HepG2 (cell line): ENCODE measurements around the gene BSN. TPM values are rescaled to one million over a fixed set of nuclear protein-coding genes. Genes with fewer than 3 reads are reported as not detected.

Experiments
- ATAC-seq: fragments of 200-7000 bp; cut with Tn5 transposase; 3 replicates; pipeline ENCODE4 v1.9.1; 2020; ENCODE audit warnings: mild to moderate bottlenecking, moderate library complexity
- BruUV-seq: library from RNA; stranded (reverse); fragments of 400-500 nt; replicated peaks from 2 replicates; lab custom pipeline; 2021; lab: Mats Ljungman, UMichigan
- CTCF ChIA-PET: fragments of 300-600 bp; formaldehyde crosslinking; extraction: SDS; loops from one replicate; lab custom pipeline; 2021; ENCODE audit warnings: low total read pairs, inconsistent platforms, low intra/inter-chr PET ratio; lab: Yijun Ruan, JAX
- POLR2A ChIA-PET: fragments of 350-600 bp; sonication (Branson Sonifier 250); formaldehyde crosslinking; loops from one replicate; lab custom pipeline; 2020; ENCODE audit warnings: antibody characterized with exemption, inconsistent platforms; lab: Yijun Ruan, JAX
- DNase-seq: peaks from one replicate; pipeline ENCODE4 v3.0.0-alpha.2; 2015; ENCODE audit warnings: low spot score
- FAIRE-seq: peaks from 3 replicates; lab custom pipeline; 2011; peaks lifted over from hg19 to GRCh38; lab: Jason Lieb, UNC
- H2AFZ ChIP-seq: one replicate; pipeline ENCODE4 v1.6.1; 2011; ENCODE audit warnings: low read length, inconsistent platforms
- H3K27ac ChIP-seq: fragments of 300-600 bp; 3 replicates; pipeline ENCODE4 v1.8.0; 2011; ENCODE audit warnings: mixed run types, mild to moderate bottlenecking, mixed read lengths, low read length, inconsistent platforms; ENCODE audit not compliant: insufficient read depth; ENCODE audit errors: extremely low read length
- H3K27me3 ChIP-seq, 2 experiments: fragments of 200-600 bp in 1 of 2; 2 replicates in 1 of 2; 3 replicates in 1 of 2; pipeline versions ENCODE4 v1.6.0 to v1.8.0; 2011; ENCODE audit warnings: low read length in 2 of 2, mild to moderate bottlenecking in 2 of 2, moderate library complexity in 2 of 2, inconsistent platforms in 1 of 2; ENCODE audit not compliant: insufficient read depth in 2 of 2, control insufficient read depth in 1 of 2
- H3K36me3 ChIP-seq, 2 experiments: fragments of 200-600 bp in 1 of 2; replicated peaks in 1 of 2; 2 replicates in 1 of 2; 3 replicates in 1 of 2; pipeline versions ENCODE4 v1.5.1 to v1.8.0; 2011; ENCODE audit warnings: low read length in 2 of 2, inconsistent platforms in 1 of 2; ENCODE audit not compliant: insufficient read depth in 2 of 2, control insufficient read depth in 1 of 2
- H3K4me1 ChIP-seq: 2 replicates; pipeline ENCODE4 v1.5.1; 2012; ENCODE audit warnings: low read length, inconsistent platforms; ENCODE audit not compliant: insufficient read depth
- H3K4me2 ChIP-seq: 2 replicates; pipeline ENCODE4 v1.6.0; 2011; ENCODE audit warnings: low read depth, low read length, inconsistent platforms
- H3K4me3 ChIP-seq, 3 experiments: fragments of 200-600 bp in 1 of 3; sonication (generic), shearing (Covaris generic) in 1 of 3; replicated peaks in 1 of 3; 2 replicates each; pipeline ENCODE4 v1.5.1; 2011 to 2016; ENCODE audit warnings: low read length in 3 of 3, inconsistent platforms in 2 of 3, low read depth in 2 of 3, mild to moderate bottlenecking in 2 of 3, control low read depth in 1 of 3, mixed read lengths in 1 of 3; ENCODE audit not compliant: insufficient read depth in 1 of 3
- H3K79me2 ChIP-seq: one replicate; pipeline ENCODE4 v1.6.1; 2011; ENCODE audit warnings: low read length, inconsistent platforms; ENCODE audit not compliant: insufficient read depth
- H3K9ac ChIP-seq: 2 replicates; pipeline ENCODE4 v1.6.0; 2011; ENCODE audit warnings: mild to moderate bottlenecking, low read depth, low read length, inconsistent platforms; ENCODE audit not compliant: insufficient read depth
- H3K9me3 ChIP-seq: 2 replicates; pipeline ENCODE4 v1.5.1; 2012; ENCODE audit warnings: mild to moderate bottlenecking, low read length
- H4K20me1 ChIP-seq: 2 replicates; pipeline ENCODE4 v1.6.0; 2011; ENCODE audit warnings: inconsistent platforms, mild to moderate bottlenecking, low read length, moderate library complexity; ENCODE audit not compliant: insufficient read depth
- AGO2 ChIP-seq: fragments of 200-400 bp; formaldehyde crosslinking; optimal IDR thresholded peaks from 2 replicates; pipeline ENCODE3; 2017; ENCODE audit warnings: mild to moderate bottlenecking, low read depth, low read length, moderate library complexity
- ARNT ChIP-seq: fragments of 450-650 bp; IDR thresholded peaks from 2 replicates; pipeline ENCODE4 v1.6.1; 2017
- LCORL ChIP-seq, 2 experiments: fragments of 450-650 bp in 1 of 2; sonication (generic) in 1 of 2; formaldehyde crosslinking in 1 of 2; IDR thresholded peaks; 2 replicates each; pipeline versions ENCODE4 v1.5.0 to v1.6.1; 2017 to 2020; ENCODE audit warnings: antibody characterized with exemption in 1 of 2, missing genetic modification reagents in 1 of 2
- ZNF180 ChIP-seq: sonication (generic); formaldehyde crosslinking; IDR thresholded peaks from 2 replicates; pipeline ENCODE4 v1.4.0; 2020; ENCODE audit warnings: low read depth, missing genetic modification reagents, borderline replicate concordance
- ZNF615 ChIP-seq: sonication (generic); formaldehyde crosslinking; IDR thresholded peaks from 2 replicates; pipeline ENCODE4 v1.5.0; 2020; ENCODE audit warnings: mild to moderate bottlenecking, missing genetic modification reagents, borderline replicate concordance
- WGBS: methylation state at CpG from one replicate; pipeline ENCODE4 v1.1.6; 2017; ENCODE audit warnings: low lambda C conversion rate; 5-methylcytosine and 5-hydroxymethylcytosine counted together
- in situ Hi-C: cut with HindIII; loops from 2 replicates; pipeline ENCODE4 v1.10.0; 2017; ENCODE audit warnings: low pct_unique_long_range_greater_than_20kb; ENCODE audit not compliant: extremely low pct_ligation_motif_present
- intact Hi-C: fragments of 100-400 bp; cut with micrococcal nuclease; formaldehyde crosslinking; loops from one replicate; pipeline ENCODE4 v1.10.0; 2022; ENCODE audit not compliant: unreplicated experiment
- polyA plus RNA-seq, 8 experiments: library from polyadenylated mRNA; depleted of rRNA in 3 of 8; stranded (reverse) in 7 of 8; unstranded in 1 of 8; fragments of >200 nt; fragmentation: Illumina TruSeq in 4 of 8; extraction: Trizol in 4 of 8; gene quantifications; 2 replicates each; pipeline versions ENCODE4 v1.2.1 to v1.2.3, GENCODE V29; 2011 to 2016; ENCODE audit warnings: low read depth in 4 of 8, missing spikeins in 1 of 8, mixed read lengths in 1 of 8; ENCODE audit not compliant: insufficient read depth in 1 of 8
- total RNA-seq, 5 experiments: library from RNA; depleted of rRNA; stranded (reverse); fragments of >200 nt; fragmentation: Illumina TruSeq; extraction: Trizol; gene quantifications; 2 replicates each; pipeline ENCODE4 v1.2.3, GENCODE V29; 2016; ENCODE audit warnings: low read depth in 1 of 5

The BSN gene
- total and polyA plus RNA-seq, 2 of the 13 experiments (the other 11 are each of a cell fraction or from before 2014, with no cell fraction given), result 0.42 to 0.86 TPM

- no peak overlapping the region for H2AFZ ChIP-seq
- no peaks in the 10 kb centered on the region for H3K9me3 ChIP-seq
- FAIRE-seq (no peak), ATAC-seq (no peak), DNase-seq (no peak)
- in situ Hi-C loops, result no loop called here
- H3K27me3 ChIP-seq, result no peaks in the 10 kb centered on the region
- intact Hi-C loops, result no loop called here
- CTCF ChIA-PET, result no interaction called here
- TF ChIP-seq ARNT, result no peak
- no peak for TF ChIP-seq ZNF615 (CRISPR knock-in tag)
- TF ChIP-seq LCORL (IDR thresholded peaks at IDR 0.05), result peak; percentile 74; the same call in 1 of the 2 replicates
- no peak for TF ChIP-seq LCORL (CRISPR knock-in tag; IDR thresholded peaks at IDR 0.05)
- H3K4me3 ChIP-seq, result no peak overlapping the region
- H3K27ac ChIP-seq, result no peak overlapping the region
- H3K4me1 ChIP-seq, result peaks cover 7% of the 10 kb centered on the region
- BruUV-seq, result no TSS peak
- no peak overlapping the region for H3K9ac ChIP-seq
- no peak overlapping the region for H3K4me2 ChIP-seq
- POLR2A ChIA-PET, result no interaction called here
- peaks cover 17 to 41% of the 10 kb centered on the region in 2 experiments; a peak in 4 of 5 replicates for H3K36me3 ChIP-seq
- H3K79me2 ChIP-seq, result no peaks in the 10 kb centered on the region
- 90% methylated on average over 8 of the region's 10 CpGs for WGBS
- no peaks in the 10 kb centered on the region for H4K20me1 ChIP-seq
These were observed 23.1 kb upstream of the BSN start for GRCh38 chr3:49531218-49531617.

DNA sequence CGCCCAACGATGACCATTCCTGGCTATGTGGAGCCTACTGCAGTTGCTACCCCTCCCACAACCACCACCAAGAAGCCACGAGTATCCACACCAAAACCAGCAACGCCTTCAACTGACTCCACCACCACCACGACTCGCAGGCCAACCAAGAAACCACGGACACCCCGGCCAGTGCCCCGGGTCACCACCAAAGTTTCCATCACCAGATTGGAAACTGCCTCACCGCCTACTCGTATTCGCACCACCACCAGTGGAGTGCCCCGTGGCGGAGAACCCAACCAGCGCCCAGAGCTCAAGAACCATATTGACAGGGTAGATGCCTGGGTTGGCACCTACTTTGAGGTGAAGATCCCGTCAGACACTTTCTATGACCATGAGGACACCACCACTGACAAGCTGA, 22.6 kb upstream of the BSN start:
- Histone ChIP-seq H3K27me3 (no peaks in the 10 kb centered on the region), H2AFZ (no peak overlapping the region), H3K4me3 (no peak overlapping the region), H3K27ac (no peak overlapping the region), H3K36me3 (peaks cover 17 to 41% of the 10 kb centered on the region in 2 experiments; a peak in 4 of 5 replicates), H3K79me2 (no peaks in the 10 kb centered on the region), H3K4me2 (no peak overlapping the region), H3K9ac (no peak overlapping the region), H4K20me1 (no peaks in the 10 kb centered on the region), H3K9me3 (no peaks in the 10 kb centered on the region), H3K4me1 (peaks cover 12% of the 10 kb centered on the region)
- WGBS, result 98% methylated on average over 16 of the region's 16 CpGs
- no peak for DNase-seq
- in situ Hi-C loops, result no loop called here
- TF ChIP-seq AGO2 (peak; percentile 22), ZNF180 (CRISPR knock-in tag) (no peak)
- FAIRE-seq, result no peak
- CTCF ChIA-PET, result no interaction called here
- intact Hi-C loops, result no loop called here
- ATAC-seq, result no peak
- no TSS peak for BruUV-seq
- POLR2A ChIA-PET, result no interaction called here
